HG02884 (cell line): Measurements from ENCODE around the gene TMEM106A.
"Not testable (repeated sequence)": the region's sequence is repeated elsewhere in the genome, so short reads cannot be mapped to it uniquely, and the experiment has no call there.

Source experiments
- ATAC-seq: cut with Tn5 transposase; IDR thresholded peaks from one replicate; pipeline ENCODE4 v1.9.1; 2021; ENCODE audit warnings: mild to moderate bottlenecking, moderate library complexity; ENCODE audit not compliant: unreplicated experiment

The TMEM106A gene

DNA sequence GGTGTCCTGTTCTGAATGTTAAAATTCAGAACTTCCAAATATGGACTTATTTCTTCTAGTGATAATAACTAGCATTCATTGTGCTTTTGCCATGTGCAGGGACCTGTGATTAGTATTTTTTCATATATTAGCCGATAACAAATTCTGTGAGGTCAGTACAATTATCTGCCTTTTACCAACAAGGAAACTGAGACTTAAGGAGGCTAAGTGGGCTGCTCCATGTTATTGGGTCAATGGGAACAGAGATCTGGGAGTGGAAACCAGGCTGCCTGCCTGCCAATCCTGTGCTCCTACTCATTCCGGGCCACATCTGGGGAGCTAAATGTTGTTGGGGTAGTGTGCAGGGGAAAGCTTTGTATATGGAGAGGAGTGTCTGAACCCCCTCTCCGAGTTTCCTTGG is 3.7 kb downstream of the TMEM106A start:
- no peak for ATAC-seq

DNA sequence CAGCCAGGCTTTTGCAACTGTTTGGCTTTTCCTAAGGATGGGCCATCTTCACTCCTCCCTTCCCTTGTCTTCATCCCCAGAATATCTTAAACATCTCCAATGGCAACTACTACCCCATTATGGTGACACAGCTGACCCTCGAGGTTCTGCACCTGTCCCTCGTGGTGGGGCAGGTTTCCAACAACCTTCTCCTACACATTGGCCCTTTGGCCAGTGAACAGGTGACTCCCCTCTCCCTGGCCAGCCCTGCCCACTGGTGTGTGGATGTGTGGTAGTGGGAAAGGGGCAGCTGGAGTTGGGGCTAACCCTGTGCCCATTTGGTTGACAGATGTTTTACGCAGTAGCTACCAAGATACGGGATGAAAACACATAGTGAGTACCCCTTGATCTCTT is 4.7 kb downstream of the TMEM106A start:
- no peak for ATAC-seq

DNA sequence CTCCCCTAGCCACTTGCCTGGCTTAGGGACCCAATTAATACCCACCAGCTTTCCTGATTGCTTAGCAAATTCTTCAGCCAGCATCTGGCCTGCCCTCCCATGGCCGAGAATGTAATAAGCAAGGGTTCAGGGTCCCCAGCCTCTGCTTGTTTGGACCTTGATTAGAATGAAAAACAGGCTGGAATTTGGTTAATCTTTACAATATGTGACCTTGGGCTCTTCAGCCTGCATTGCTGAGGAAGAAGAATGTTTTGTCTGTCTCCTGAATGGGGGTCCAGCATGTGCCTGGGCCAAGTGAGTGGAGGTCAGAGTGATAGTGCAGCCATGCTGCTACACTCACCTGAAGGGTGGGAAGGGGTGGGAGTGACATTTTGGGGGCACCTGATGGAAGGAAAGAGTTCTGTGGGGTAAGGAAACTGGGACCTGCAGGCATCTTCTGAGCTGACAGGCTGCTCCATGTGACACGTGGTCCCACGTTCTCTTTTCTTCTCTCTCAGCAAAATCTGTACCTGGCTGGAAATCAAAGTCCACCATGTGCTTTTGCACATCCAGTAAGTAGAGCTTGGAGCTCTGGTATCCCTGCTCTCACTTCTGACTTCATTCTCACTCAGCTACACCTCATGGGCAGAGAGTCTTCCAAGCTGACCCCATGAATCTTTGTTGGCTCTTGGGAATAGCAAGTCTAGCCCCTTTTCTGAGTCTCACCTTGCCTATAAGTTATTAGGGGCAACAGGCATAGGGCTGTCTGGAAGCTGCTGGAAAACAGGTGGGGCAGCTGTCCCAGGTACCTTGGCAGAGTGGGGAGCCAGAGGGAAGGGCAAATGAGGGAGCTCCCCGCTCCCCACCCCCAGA is 5.3 kb downstream of the TMEM106A start:
- ATAC-seq, result no peak

DNA sequence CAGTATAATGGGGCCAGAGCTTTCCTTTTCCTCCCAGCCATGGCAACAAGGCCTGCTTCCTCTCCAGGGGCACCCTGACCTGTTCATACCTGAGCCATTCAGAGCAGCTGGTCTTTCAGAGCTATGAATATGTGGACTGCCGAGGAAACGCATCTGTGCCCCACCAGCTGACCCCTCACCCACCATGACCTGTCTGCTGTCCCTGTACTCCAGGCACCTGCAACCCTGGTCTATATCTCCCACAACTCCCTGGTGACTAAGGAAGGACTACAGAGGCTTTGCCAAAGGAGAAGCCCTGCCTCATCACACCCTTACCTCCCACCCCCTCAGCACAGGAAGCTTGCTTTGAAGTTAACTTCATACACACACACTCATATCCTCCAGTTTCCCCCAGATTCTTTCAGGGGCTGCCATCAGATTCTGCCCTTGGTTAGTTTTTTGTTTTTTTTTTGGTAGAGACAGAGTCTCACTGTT is 6.0 kb downstream of the TMEM106A start:
- no peak for ATAC-seq

DNA sequence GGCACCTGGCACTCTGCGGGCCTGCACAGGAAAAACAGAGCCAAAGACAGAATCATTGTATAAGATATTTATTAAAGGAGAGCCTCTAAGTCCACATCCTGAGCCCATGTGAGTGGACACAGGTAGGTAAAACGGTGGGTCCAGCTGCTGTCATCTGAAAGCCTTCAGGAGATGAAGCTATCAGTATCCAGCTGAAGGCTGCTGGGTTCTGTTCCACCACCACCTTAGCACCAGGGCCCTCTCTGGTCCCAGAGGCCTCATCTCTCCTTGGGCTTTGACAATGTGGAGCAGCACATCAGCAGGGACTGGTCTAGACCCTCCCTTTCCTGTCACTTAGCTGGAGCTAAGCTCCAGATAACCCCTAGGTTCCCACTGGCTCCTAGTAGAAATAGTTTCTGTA is 7.3 kb downstream of the TMEM106A start:
- no peak for ATAC-seq

DNA sequence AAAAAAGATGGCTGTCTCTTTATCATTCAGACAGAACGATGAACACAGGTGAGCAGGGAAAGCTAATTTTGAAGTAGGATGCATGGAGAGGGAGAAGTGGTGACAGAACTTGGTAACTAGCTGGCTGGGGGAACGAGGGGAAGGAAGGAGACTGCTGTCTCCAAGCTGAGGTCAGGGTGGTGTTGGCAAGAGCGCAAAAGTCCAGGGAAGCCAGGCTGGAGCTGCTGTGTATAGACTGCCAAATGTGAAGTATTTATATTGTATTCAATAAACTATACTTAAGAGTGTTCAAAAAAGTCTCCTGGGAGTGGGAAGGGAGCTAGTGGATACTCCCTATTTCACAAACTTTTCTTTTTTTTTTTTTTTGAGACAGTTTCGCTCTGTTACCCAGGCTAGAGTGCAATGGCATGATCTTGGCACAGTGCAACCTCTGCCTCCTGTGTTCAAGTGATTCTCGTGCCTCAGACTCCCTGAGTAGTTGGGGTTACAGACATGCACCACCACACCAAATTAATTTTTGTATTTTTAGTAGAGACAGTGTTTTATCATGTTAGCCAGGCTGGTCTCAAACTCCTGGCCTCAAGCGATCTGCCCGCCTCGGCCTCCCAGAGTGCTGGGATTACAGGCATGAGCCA is 8.2 kb downstream of the TMEM106A start:
- no peak for ATAC-seq

DNA sequence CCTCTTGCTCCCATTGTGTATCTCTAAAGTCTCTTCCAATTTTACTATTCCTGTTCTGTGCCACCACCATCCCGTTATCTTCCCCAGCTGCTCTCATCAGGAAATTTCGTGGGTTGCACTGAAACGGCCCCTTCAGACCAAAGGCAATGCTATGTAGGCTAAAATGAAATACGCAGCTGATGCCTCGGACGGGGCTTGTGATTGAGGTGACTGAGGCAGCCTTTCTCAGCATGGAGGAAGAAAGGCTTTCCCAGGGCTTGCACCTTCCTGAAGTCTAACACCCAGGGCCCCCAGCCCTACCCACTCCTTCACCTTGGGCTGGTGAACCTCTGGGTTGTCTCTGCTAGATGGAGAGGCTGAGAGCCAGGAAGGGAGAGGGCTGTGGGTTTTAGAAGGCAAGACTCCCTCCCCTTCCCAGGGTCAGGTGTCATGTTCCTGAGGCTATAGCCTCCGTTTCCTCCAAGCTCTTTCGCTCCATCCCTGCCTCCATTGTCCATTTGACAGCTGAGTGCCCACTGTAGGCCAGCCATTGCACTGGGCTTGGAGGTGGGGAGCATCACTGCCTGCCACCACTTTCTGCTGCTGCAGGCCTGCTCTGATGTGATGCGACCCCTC is 8.9 kb downstream of the TMEM106A start:
- ATAC-seq, result no peak

DNA sequence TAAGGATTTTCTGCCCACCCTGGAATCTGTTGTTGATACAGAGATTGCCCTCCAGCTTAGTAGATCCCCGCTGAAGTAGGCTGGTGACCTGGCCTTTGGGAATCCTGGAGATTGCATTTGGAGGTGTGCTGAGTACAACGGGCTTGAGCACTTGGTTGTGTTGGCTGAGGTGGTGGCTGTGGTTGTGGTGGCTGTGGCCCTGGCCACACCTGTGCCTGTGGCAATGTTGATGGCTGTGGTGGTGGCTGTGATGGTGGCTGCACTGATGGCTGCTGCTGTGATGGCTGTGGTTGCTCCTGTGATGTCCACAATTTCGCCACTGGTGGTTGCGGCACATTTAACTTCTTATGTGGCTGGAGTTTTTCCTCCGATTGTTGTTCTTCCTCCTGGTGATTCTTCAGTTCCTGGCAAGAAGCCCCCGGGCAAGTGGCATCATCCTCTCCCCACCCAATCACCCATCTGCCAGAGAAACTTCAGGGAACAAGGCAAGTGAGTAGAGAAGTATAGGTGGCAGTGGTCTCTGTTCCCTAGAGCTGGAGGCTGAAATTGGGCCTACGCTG is 12.6 kb downstream of the TMEM106A start:
- ATAC-seq, result no peak

DNA sequence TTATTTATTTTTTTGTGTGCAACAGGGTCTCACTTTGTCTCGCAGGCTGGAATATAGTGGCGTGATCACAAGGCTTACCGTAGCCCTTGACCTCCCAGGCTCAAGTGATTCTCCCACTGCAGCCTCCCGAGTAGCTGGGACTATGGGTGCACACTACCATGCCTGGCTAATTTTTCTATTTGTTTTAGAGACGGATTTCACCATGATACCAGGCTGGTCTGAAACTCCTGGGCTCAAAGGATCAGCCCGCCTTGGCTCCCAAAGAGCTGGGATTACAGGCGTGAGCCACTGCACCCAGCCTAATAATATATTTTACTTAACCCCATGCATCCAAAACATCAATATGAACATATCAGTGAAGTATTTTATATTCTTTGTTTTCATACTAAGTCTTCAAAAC is 14.7 kb downstream of the TMEM106A start:
- ATAC-seq, result no peak

DNA sequence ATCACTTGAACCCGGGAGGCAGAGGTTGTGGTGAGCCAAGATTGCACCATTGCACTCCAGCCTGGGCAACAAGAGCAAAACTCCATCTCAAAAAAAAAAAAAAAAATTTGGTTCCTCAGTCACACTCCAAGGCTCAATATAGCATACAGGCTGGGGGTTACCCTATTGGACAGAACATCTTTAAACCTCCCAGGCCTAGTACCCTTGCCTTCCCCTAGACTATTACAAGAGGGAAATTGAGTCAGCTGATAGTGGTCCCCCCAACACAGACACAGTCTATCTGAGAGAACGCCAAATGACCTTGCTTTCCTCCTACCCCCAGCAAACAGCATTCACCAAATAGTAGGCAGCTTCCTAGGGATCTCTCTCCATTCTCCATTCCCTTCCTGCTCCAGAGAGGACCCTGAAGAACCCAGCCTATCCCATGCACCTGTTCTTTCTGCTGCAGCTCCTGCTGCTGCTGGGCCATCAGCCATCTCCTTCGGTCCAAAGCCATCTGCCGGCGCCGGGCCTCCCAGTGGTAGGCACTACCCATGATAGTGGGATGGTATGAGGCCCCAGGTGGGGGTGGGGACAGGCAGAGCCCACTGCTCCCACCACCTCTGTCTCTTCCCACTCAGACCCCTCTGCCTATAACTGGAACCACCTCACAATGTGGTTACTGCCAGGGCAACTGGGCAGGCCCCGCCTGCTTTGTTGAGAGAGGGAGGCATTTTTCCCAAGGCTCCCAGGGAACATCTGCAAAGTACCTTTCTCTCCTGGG is 16.5 kb downstream of the TMEM106A start, which contains the start of gene CCDC200:
TSS of gene CCDC200 (minus strand) at position 604 of the 763 bp plus-strand sequence. CDS start at position 535, 69 bp downstream.
- not testable (repeated sequence) for ATAC-seq

DNA sequence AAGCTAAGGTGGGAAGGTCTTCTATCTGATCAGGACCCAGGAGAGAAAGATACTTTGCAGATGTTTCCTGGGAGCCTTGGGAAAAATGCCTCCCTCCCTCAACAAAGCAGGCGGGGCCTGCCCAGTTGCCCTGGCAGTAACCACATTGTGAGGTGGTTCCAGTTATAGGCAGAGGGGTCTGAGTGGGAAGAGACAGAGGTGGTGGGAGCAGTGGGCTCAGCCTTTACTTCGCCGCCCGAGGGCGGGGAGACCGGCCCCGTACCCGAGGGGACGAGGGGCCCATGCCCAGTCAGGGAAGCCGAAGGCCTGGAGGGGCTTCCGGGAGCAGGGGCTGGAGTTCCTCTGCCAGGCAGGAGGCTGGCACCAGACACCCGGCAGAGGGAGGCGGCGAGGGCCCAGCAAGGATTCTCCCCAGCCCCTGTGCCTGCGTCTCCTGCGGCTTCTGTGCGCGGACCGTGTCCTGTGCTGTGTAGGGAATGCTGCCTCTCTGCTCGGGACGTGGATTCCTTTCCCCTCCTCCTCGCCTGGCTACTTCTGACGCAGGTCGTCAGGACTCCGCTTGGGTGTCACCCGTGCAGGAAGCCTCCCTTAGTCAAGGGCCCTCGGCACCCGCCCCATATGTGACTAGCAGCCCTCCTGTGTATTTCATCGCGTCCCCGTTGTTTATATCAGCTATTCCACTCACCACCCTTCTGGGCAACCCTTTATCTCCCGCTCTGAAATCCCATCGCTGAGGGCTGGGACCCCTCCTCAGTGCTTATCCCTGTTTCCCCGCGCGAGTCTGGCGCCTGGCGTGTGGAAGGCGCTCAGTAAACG is 19.7 kb downstream of the TMEM106A start:
- ATAC-seq, result not testable (repeated sequence)

DNA sequence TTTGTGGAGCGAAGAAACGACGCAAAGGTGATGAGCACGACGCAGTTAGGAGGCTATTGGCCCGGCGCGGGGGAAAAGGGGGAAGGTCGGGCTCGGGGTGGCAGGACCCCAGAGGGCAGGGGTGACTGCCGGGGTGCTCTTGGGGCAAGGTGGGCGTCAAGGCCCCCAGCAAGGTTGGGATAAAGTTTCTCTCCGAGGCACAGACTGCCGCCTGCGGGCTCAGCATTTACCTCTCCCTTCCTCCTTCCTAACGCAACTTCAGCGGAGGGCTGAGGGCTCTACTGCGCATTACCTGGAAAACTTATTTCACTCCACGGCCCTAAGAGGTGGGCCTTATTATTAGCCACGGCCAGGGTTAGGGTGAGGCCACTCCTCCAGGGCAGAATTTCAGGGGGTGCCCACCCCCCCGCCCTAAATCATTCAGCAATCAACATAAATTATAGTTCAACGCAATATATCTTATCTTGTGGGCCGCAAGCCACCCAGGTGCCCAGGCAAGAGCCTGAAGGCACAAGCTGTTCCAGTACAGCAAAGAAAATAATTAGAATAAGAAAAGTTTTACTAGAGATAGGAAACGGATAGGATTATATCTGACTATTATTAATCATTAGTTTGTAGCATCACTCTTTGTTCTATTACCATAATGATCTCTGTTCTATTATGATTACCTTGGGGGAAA is 20.5 kb downstream of the TMEM106A start:
- ATAC-seq, result not testable (repeated sequence)

DNA sequence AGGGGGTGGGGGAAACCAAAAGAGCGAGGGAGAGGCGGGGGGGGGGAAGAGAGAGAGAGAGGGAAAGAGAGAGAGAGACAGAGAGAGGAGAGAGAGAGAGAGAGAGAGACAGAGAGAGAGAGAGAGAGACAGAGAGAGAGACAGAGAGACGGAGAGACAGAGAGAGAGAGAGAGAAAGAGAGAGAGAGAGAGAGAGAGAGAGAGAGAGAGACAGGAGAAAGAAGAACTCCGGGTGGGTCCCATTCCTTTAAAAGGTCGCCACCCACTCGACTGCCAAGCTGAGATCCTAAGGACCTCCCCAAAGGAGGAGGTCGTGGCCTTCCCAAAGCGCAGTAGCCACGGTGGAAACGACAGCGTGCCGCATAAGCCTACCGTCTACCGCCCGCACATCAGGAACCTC is 21.6 kb downstream of the TMEM106A start:
- ATAC-seq, result not testable (repeated sequence)

DNA sequence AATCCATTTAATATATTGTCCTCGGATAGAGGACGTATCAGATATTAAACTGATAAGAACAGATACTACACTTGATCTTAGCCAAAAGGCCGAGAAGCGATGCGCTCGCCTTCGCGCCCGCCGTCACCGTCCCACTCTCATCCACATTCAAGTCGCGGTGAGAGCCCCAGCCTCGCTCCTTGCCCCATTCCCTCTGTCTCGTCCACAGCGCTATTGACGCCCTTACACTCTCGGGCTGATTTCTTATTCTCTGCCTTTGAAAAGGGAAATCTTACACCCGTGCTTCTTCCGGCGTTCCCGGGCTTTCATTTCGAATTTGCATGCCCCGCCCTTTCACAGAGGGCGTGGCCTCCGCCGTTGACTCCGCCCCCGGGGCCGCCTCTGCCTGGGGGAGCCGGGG is 22.2 kb downstream of the TMEM106A start, which contains the start of gene RNU2-1:
TSS of gene RNU2-1 (minus strand) at position 101 of the 400 bp plus-strand sequence.
- ATAC-seq, result not testable (repeated sequence)

DNA sequence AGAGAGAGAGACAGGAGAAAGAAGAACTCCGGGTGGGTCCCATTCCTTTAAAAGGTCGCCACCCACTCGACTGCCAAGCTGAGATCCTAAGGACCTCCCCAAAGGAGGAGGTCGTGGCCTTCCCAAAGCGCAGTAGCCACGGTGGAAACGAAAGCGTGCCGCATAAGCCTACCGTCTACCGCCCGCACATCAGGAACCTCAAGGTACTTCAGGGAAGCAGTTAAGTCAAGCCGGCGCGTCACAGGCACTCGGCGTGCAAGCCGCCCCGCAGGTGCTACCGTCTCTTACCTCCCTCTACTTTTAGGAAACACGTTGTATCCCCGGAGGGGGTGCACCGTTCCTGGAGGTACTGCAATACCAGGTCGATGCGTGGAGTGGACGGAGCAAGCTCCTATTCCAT is 27.9 kb downstream of the TMEM106A start:
- not testable (repeated sequence) for ATAC-seq

DNA sequence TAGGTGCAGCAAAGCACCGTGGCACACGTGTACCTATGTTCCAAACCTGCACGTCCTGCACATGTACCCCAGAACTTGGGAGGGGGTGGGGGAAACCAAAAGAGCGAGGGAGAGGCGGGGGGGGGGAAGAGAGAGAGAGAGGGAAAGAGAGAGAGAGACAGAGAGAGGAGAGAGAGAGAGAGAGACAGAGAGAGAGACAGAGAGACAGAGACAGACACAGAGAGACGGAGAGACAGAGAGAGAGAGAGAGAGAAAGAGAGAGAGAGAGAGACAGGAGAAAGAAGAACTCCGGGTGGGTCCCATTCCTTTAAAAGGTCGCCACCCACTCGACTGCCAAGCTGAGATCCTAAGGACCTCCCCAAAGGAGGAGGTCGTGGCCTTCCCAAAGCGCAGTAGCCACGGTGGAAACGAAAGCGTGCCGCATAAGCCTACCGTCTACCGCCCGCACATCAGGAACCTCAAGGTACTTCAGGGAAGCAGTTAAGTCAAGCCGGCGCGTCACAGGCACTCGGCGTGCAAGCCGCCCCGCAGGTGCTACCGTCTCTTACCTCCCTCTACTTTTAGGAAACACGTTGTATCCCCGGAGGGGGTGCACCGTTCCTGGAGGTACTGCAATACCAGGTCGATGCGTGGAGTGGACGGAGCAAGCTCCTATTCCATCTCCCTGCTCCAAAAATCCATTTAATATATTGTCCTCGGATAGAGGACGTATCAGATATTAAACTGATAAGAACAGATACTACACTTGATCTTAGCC is 29.1 kb downstream of the TMEM106A start:
- ATAC-seq, result not testable (repeated sequence)

DNA sequence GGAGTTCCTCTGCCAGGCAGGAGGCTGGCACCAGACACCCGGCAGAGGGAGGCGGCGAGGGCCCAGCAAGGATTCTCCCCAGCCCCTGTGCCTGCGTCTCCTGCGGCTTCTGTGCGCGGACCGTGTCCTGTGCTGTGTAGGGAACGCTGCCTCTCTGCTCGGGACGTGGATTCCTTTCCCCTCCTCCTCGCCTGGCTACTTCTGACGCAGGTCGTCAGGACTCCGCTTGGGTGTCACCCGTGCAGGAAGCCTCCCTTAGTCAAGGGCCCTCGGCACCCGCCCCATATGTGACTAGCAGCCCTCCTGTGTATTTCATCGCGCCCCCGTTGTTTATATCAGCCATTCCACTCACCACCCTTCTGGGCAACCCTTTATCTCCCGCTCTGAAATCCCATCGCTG is 34.8 kb downstream of the TMEM106A start:
- ATAC-seq, result not testable (repeated sequence)
